K562 (cell line): ENCODE data around the gene C1QTNF6. TPM values are rescaled to one million over a fixed set of nuclear protein-coding genes. Genes with fewer than 3 reads are reported as not detected.

Experiments
- ATAC-seq: fragments of 200-7000 bp; cut with Tn5 transposase; 3 replicates; pipeline ENCODE4 v1.9.1; 2020; ENCODE audit warnings: moderate library complexity
- BruUV-seq: library from RNA; stranded (reverse); fragments of 400-500 nt; replicated peaks from 2 replicates; lab custom pipeline; 2021; lab: Mats Ljungman, UMichigan
- CTCF ChIA-PET: fragments of 300-600 bp; formaldehyde crosslinking; extraction: SDS; loops from one replicate; lab custom pipeline; 2021; ENCODE audit warnings: low intra/inter-chr PET ratio; lab: Yijun Ruan, JAX
- POLR2A ChIA-PET: fragments of 300-600, 350-650 bp; sonication (Branson Sonifier 250); formaldehyde crosslinking; extraction: SDS; loops from one replicate; lab custom pipeline; 2021; ENCODE audit warnings: antibody characterized with exemption, inconsistent platforms; lab: Yijun Ruan, JAX
- DNase-seq, 4 experiments: peaks; one replicate each; pipeline versions ENCODE4 v3.0.0 to v3.0.0-alpha.2; 2011 to 2018; ENCODE audit warnings: low spot score in 3 of 4, mixed read lengths in 3 of 4; ENCODE audit errors: extremely low read depth in 1 of 4
- FAIRE-seq: peaks from 2 replicates; lab custom pipeline; 2011; peaks lifted over from hg19 to GRCh38; lab: Jason Lieb, UNC
- H2AFZ ChIP-seq: 2 replicates; pipeline ENCODE4 v1.6.0; 2011; ENCODE audit warnings: low read depth, low read length, control low read depth, inconsistent platforms
- H3K27ac ChIP-seq: fragments of 200-600 bp; 3 replicates; pipeline ENCODE4 v1.8.0; 2011; ENCODE audit warnings: low read depth, mild to moderate bottlenecking, control low read depth, inconsistent platforms, low read length, moderate library complexity, mixed read lengths; ENCODE audit errors: extremely low read depth
- H3K27me3 ChIP-seq, 2 experiments: fragments of 300-600 bp in 1 of 2; 2 replicates in 1 of 2; 3 replicates in 1 of 2; pipeline versions ENCODE4 v1.6.0 to v1.8.0; 2011; ENCODE audit warnings: inconsistent platforms in 2 of 2, low read length in 2 of 2, mild to moderate bottlenecking in 1 of 2, mixed read lengths in 1 of 2, moderate library complexity in 1 of 2; ENCODE audit not compliant: control insufficient read depth in 2 of 2, insufficient read depth in 2 of 2
- H3K36me3 ChIP-seq: fragments of 300-600 bp; 3 replicates; pipeline ENCODE4 v1.8.0; 2011; ENCODE audit warnings: mild to moderate bottlenecking, low read length, inconsistent platforms; ENCODE audit not compliant: control insufficient read depth, insufficient read depth
- H3K4me1 ChIP-seq, 2 experiments: fragments of 200-600 bp in 1 of 2; replicated peaks in 1 of 2; 2 replicates in 1 of 2; 3 replicates in 1 of 2; pipeline versions ENCODE4 v1.5.1 to v1.8.0; 2011; ENCODE audit warnings: inconsistent platforms in 2 of 2, low read length in 2 of 2, mild to moderate bottlenecking in 1 of 2, mixed read lengths in 1 of 2, moderate library complexity in 1 of 2; ENCODE audit not compliant: control insufficient read depth in 2 of 2, insufficient read depth in 2 of 2
- H3K4me2 ChIP-seq: 2 replicates; pipeline ENCODE4 v1.6.1; 2011; ENCODE audit warnings: low read length, control low read depth, inconsistent platforms, mixed read lengths; ENCODE audit not compliant: insufficient read depth
- H3K4me3 ChIP-seq: fragments of 200-600 bp; sonication (generic), shearing (Covaris generic); 2 replicates; pipeline ENCODE4 v1.5.1; 2016; ENCODE audit warnings: control low read depth, inconsistent platforms
- H3K79me2 ChIP-seq: fragments of 200-600 bp; 3 replicates; pipeline ENCODE4 v1.8.0; 2011; ENCODE audit warnings: low read length, inconsistent platforms; ENCODE audit not compliant: control insufficient read depth, insufficient read depth
- H3K9ac ChIP-seq, 2 experiments: 2 replicates each; pipeline versions ENCODE4 v1.6.0 to v1.6.1; 2011; ENCODE audit warnings: low read depth in 2 of 2, low read length in 2 of 2, control low read depth in 1 of 2, inconsistent platforms in 1 of 2, mild to moderate bottlenecking in 1 of 2, mixed read lengths in 1 of 2; ENCODE audit not compliant: insufficient read depth in 1 of 2
- H3K9me1 ChIP-seq: one replicate; pipeline ENCODE4 v1.6.0; 2011; ENCODE audit warnings: inconsistent platforms, mild to moderate bottlenecking, low read length, moderate library complexity; ENCODE audit not compliant: control insufficient read depth, insufficient read depth
- H3K9me3 ChIP-seq: replicated peaks from 2 replicates; pipeline ENCODE4 v1.5.1; 2011; ENCODE audit warnings: low read depth, low read length, inconsistent platforms; ENCODE audit not compliant: control insufficient read depth, insufficient read depth
- H4K20me1 ChIP-seq: replicated peaks from 2 replicates; pipeline ENCODE4 v1.6.1; 2011; ENCODE audit warnings: low read length, inconsistent platforms, mixed read lengths; ENCODE audit not compliant: control insufficient read depth, insufficient read depth
- GATA2 ChIP-seq: sonication (generic); formaldehyde crosslinking; IDR thresholded peaks from 2 replicates; pipeline ENCODE4 v1.4.0; 2020; ENCODE audit warnings: mild to moderate bottlenecking, missing genetic modification reagents
- IFI16 ChIP-seq: fragments of 250-450 bp; sonication (Bioruptor Pico); IDR thresholded peaks from 2 replicates; pipeline ENCODE4 v2.1.2; 2022; ENCODE audit warnings: mild to moderate bottlenecking, inconsistent platforms
- MIER1 ChIP-seq: fragments of 450-650 bp; IDR thresholded peaks from 2 replicates; pipeline ENCODE4 v1.6.1; 2016; ENCODE audit warnings: antibody characterized with exemption, mild to moderate bottlenecking, low read depth
- MITF ChIP-seq: IDR thresholded peaks from 2 replicates; pipeline ENCODE4 v1.6.1; 2014; ENCODE audit warnings: antibody characterized with exemption
- NR2C2 ChIP-seq, 2 experiments: fragments of 200-800 bp in 1 of 2; sonication (Bioruptor generic) in 1 of 2; sonication (generic) in 1 of 2; formaldehyde crosslinking in 1 of 2; IDR thresholded peaks; 2 replicates each; pipeline versions ENCODE4 v1.6.1 to v1.8.0; 2016 to 2022; ENCODE audit warnings: mild to moderate bottlenecking in 1 of 2, missing compliant biosample characterization in 1 of 2, missing genetic modification characterization in 1 of 2, missing genetic modification reagents in 1 of 2
- TAF1 ChIP-seq: IDR thresholded peaks from 2 replicates; pipeline ENCODE4 v1.6.1; 2011; ENCODE audit warnings: mild to moderate bottlenecking, low read length, moderate library complexity; ENCODE audit not compliant: insufficient read depth, control insufficient read depth, severe bottlenecking; ENCODE audit errors: extremely low read depth
- ZHX1 ChIP-seq: fragments of 150-350 bp; conservative IDR thresholded peaks from 2 replicates; pipeline ENCODE4 v1.6.1; 2014; ENCODE audit warnings: low read length
- ZNF512 ChIP-seq: IDR thresholded peaks from 2 replicates; pipeline ENCODE4 v1.6.1; 2016; ENCODE audit warnings: missing genetic modification characterization, missing compliant biosample characterization
- ZNF586 ChIP-seq: fragments of 450-650 bp; formaldehyde crosslinking; conservative IDR thresholded peaks from 2 replicates; pipeline ENCODE4 v1.4.0; 2020; ENCODE audit warnings: mild to moderate bottlenecking, moderate library complexity
- WGBS: fragments of 100-300 bp; shearing (Covaris generic); methylation state at CpG from one replicate; pipeline ENCODE4 v1.1.6; 2016; ENCODE audit warnings: low coverage, mixed read lengths; ENCODE audit not compliant: insufficient coverage; ENCODE audit errors: missing lambda C conversion rate; 5-methylcytosine and 5-hydroxymethylcytosine counted together
- in situ Hi-C: fragments of 300-500 bp; cut with MboI; formaldehyde crosslinking; loops from 4 replicates; pipeline ENCODE4 v1.15.0; 2018; ENCODE audit warnings: inconsistent platforms, mixed read lengths
- intact Hi-C: fragments of 100-400 bp; cut with micrococcal nuclease; formaldehyde crosslinking; loops from 2 replicates; pipeline ENCODE4 v1.14.2; 2022
- polyA plus RNA-seq, 8 experiments: library from polyadenylated mRNA; depleted of rRNA in 4 of 8; stranded (reverse) in 5 of 8; unstranded in 3 of 8; fragments of >200 nt; fragmentation: Nextera tagmentation in 2 of 8; fragmentation: Illumina TruSeq in 1 of 8; extraction: Ambion mirVana in 2 of 8; extraction: Trizol in 1 of 8; gene quantifications; 2 replicates each; pipeline versions ENCODE4 v1.2.1 to v1.2.3, GENCODE V29; 2011 to 2014; ENCODE audit warnings: inconsistent platforms in 1 of 8, missing spikeins in 1 of 8
- total RNA-seq, 7 experiments: library from RNA; depleted of rRNA in 6 of 7; stranded (reverse); fragments of >200 nt in 6 of 7; fragmentation: Illumina TruSeq in 2 of 7; extraction: Trizol in 2 of 7; gene quantifications; 2 replicates each; pipeline versions ENCODE4 v1.2.1 to v1.2.3, GENCODE V29; 2011 to 2021; ENCODE audit warnings: low replicate concordance in 1 of 7

C1QTNF6 gene
- total and polyA plus RNA-seq, 9 of the 15 experiments (the other 6 are each of a cell fraction or from before 2014, with no cell fraction given): 0.18 to 0.92 (median 0.55) TPM

GRCh38 chr22:37184380-37184755, 3.7 kb downstream of the C1QTNF6 start (continued):
- TF ChIP-seq ZHX1 (no peak), GATA2 (CRISPR knock-in tag) (no peak), ZNF512 (tag) (no peak)

GRCh38 chr22:37183432-37184379, 4.3 kb downstream of the C1QTNF6 start:
- BruUV-seq: no TSS peak
- no peak for FAIRE-seq
- Histone ChIP-seq H2AFZ (no peak overlapping the region), H3K9ac (no peak overlapping the region), H3K27ac (no peak overlapping the region), H3K4me1 (peaks cover 2 to 33% of the 10 kb centered on the region in 2 experiments; a peak in 3 of 5 replicates), H3K4me2 (no peak overlapping the region), H4K20me1 (0 out of 2 replicates have a peak, but pooled peaks cover 3% of the 10 kb centered on the region), H3K27me3 (peaks cover 0 to 40% of the 10 kb centered on the region in 2 experiments; a peak in 4 of 5 replicates), H3K9me3 (no peaks in the 10 kb centered on the region), H3K9me1 (no peaks in the 10 kb centered on the region), H3K4me3 (no peak overlapping the region), H3K79me2 (no peaks in the 10 kb centered on the region), H3K36me3 (no peaks in the 10 kb centered on the region)
- WGBS: 6% methylated on average over 12 of the region's 17 CpGs
- POLR2A ChIA-PET: interaction anchor here (1.3 kb wide), 1 partner anchor 8 kb away, joined by 3 read pairs; no protein-coding TSS in a partner anchor
- intact Hi-C loops: no loop called here
- no peak for DNase-seq
- CTCF ChIA-PET: no interaction called here
- ATAC-seq: no peak
- in situ Hi-C loops: no loop called here
- no peak for TF ChIP-seq MIER1
- TF ChIP-seq TAF1: no peak
- TF ChIP-seq NR2C2 (CRISPR knock-in tag; IDR thresholded peaks at IDR 0.05): no peak
- no peak for TF ChIP-seq NR2C2 (tag; IDR thresholded peaks at IDR 0.05)
- TF ChIP-seq IFI16: no peak
- no peak for TF ChIP-seq ZNF586 (CRISPR knock-in tag)
- TF ChIP-seq MITF: no peak
